ENCODE data around the gene MAP3K2. TPM values are rescaled to one million over a fixed set of nuclear protein-coding genes. Genes with fewer than 3 reads are reported as not detected.

Gene MAP3K2
- total RNA-seq, 4 donors from 2014 or later, result 39.4 to 95.4 (median 72.9) TPM

- no peak for TF ChIP-seq CTCF (IDR thresholded peaks at IDR 0.05)
- no peak for TF ChIP-seq POLR2A (IDR thresholded peaks at IDR 0.05)
- TF ChIP-seq EP300 (IDR thresholded peaks at IDR 0.05; ENCODE audit: low read depth), result no peak
- TF ChIP-seq POLR2AphosphoS5 (IDR thresholded peaks at IDR 0.05), result no peak
- Histone ChIP-seq H3K27ac (no peak overlapping the region), H3K4me1 (peaks cover 0 to 7% (median 0%) of the 10 kb centered on the region in 4 donors), H3K9me3 (no peaks in the 10 kb centered on the region), H3K27me3 (no peaks in the 10 kb centered on the region), H3K4me3 (no peak overlapping the region), H3K36me3 (no peaks in the 10 kb centered on the region)
- in situ Hi-C loops (cut with MboI; ENCODE audit: low pct_ligation_motif_present in 1 of 4, low pct_unique_long_range_greater_than_20kb in 1 of 4, low sequenced_read_pairs in 3 of 4), result no loop called here
- 87 to 95% methylated on average over 5 to 11 of the region's 11 CpGs for WGBS, 2 donors (ENCODE audit: low coverage in 1 of 2)
- intact Hi-C loops (cut with DNase I; ENCODE audit: low total_unique reads), result no loop called here
- DNase-seq, result no peak
Observed at GRCh38 chr2:127371037-127371436, 16.7 kb downstream of the MAP3K2 start.

GRCh38 chr2:127370010-127370409 lies 17.8 kb downstream of the MAP3K2 start:
- H3K36me3 ChIP-seq, result no peaks in the 10 kb centered on the region
- H3K9me3 ChIP-seq, result no peaks in the 10 kb centered on the region
- H3K4me1 ChIP-seq, result peaks cover 0 to 9% (median 6%) of the 10 kb centered on the region in 4 donors
- intact Hi-C loops (cut with DNase I; ENCODE audit: low total_unique reads), result no loop called here
- 96 to 97% methylated on average over 5 to 10 of the region's 10 CpGs for WGBS, 2 donors (ENCODE audit: low coverage in 1 of 2)
- in situ Hi-C loops (cut with MboI; ENCODE audit: low pct_ligation_motif_present in 1 of 4, low pct_unique_long_range_greater_than_20kb in 1 of 4, low sequenced_read_pairs in 3 of 4), result no loop called here
- H3K27ac ChIP-seq, result no peak overlapping the region
- DNase-seq, result no peak
- H3K27me3 ChIP-seq, result no peaks in the 10 kb centered on the region
- no peak overlapping the region for H3K4me3 ChIP-seq
- TF ChIP-seq POLR2A (IDR thresholded peaks at IDR 0.05) (no peak), CTCF (IDR thresholded peaks at IDR 0.05) (no peak), EP300 (IDR thresholded peaks at IDR 0.05; ENCODE audit: low read depth) (no peak)

- Histone ChIP-seq H3K27ac (no peak overlapping the region), H3K27me3 (no peaks in the 10 kb centered on the region), H3K4me3 (no peak overlapping the region), H3K4me1 (peaks cover 4 to 33% (median 5%) of the 10 kb centered on the region in 4 donors), H3K9me3 (no peaks in the 10 kb centered on the region), H3K36me3 (no peaks in the 10 kb centered on the region)
- no peak for DNase-seq
- intact Hi-C loops (cut with DNase I; ENCODE audit: low total_unique reads), result no loop called here
- in situ Hi-C loops (cut with MboI; ENCODE audit: low pct_ligation_motif_present in 1 of 4, low pct_unique_long_range_greater_than_20kb in 1 of 4, low sequenced_read_pairs in 3 of 4), result no loop called here
- 90% methylated on average over 2 of the region's 2 CpGs; no CpG with 5 or more reads in 1 of the 2 donors for WGBS, 2 donors (ENCODE audit: low coverage in 1 of 2)
- TF ChIP-seq CTCF (IDR thresholded peaks at IDR 0.05) (no peak), POLR2A (IDR thresholded peaks at IDR 0.05) (no peak), POLR2AphosphoS5 (IDR thresholded peaks at IDR 0.05) (no peak), EP300 (IDR thresholded peaks at IDR 0.05; ENCODE audit: low read depth) (no peak)
Observed at GRCh38 chr2:127365211-127365643, 22.5 kb downstream of the MAP3K2 start.

GRCh38 chr2:127362971-127363370 lies 24.8 kb downstream of the MAP3K2 start:
- H3K27ac ChIP-seq, result no peak overlapping the region
- no peaks in the 10 kb centered on the region for H3K27me3 ChIP-seq
- H3K4me3 ChIP-seq, result no peak overlapping the region
- H3K36me3 ChIP-seq, result no peaks in the 10 kb centered on the region
- H3K9me3 ChIP-seq, result no peaks in the 10 kb centered on the region
- WGBS, 2 donors (ENCODE audit: low coverage in 1 of 2), result 79% methylated on average over 5 of the region's 5 CpGs; no CpG with 5 or more reads in 1 of the 2 donors
- DNase-seq, result no peak
- in situ Hi-C loops (cut with MboI; ENCODE audit: low pct_ligation_motif_present in 1 of 4, low pct_unique_long_range_greater_than_20kb in 1 of 4, low sequenced_read_pairs in 3 of 4), result no loop called here
- no peak for TF ChIP-seq EP300 (IDR thresholded peaks at IDR 0.05; ENCODE audit: low read depth)
- TF ChIP-seq POLR2AphosphoS5 (IDR thresholded peaks at IDR 0.05), result no peak
- no peak for TF ChIP-seq POLR2A (IDR thresholded peaks at IDR 0.05)
- TF ChIP-seq CTCF (IDR thresholded peaks at IDR 0.05), result no peak
- H3K4me1 ChIP-seq, result peaks cover 4 to 41% (median 7%) of the 10 kb centered on the region in 4 donors
- intact Hi-C loops (cut with DNase I; ENCODE audit: low total_unique reads), result no loop called here

Measured in transverse colon (tissue), 4 donors.